HTERT RPE-1 (cell line): ENCODE data around the gene DPCD.

Experiments
- in situ Hi-C: fragments of 300-500 bp; cut with MboI; formaldehyde crosslinking; loops from 4 replicates; pipeline ENCODE4 v1.14.3; 2020; ENCODE audit warnings: low sequenced_read_pairs

The DPCD gene

DNA sequence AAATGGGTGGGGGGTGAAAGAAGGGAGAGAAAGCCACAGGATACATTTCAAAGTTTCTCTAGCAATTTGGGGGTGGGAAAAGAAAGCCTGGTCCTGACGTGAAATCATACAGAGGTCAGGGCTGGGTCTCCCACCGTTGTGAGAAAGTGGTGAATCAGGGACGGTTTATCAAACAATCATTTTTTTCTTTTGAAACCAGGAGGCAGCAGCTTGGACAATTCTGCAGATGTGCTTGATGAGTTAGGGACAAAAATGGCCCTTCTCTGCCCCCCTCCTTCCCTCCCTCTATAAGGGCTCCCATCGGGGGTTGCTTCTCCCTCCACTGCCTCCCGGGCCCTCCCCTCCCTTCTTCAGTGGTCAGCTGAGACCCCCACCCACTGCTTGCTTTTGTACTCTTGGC is 63.2 kb downstream of the DPCD start:
- in situ Hi-C loops: no loop called here

DNA sequence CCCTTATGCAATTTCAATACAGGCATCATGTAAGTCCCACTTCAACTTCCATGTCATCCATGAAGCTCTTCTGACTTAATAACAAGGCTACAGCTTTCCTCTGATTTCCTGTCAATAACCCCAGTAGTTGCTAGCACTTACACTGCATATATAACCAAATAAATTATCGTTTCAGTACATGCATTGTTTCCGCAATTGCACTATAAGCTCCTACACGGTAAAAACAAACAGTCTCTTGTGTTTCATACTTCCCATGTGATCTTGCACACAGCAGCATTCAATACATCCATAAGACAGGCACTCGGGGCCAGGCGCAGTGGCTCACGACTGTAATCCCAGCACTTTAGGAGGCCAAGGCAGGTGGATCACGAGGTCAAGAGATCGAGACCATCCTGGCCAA is 65.4 kb downstream of the DPCD start:
- in situ Hi-C loops: no loop called here

- in situ Hi-C loops: no loop called here
Observed at GRCh38 chr10:101655570-101655969, 67.4 kb downstream of the DPCD start.

- in situ Hi-C loops: no loop called here
Observed at GRCh38 chr10:101656890-101657289, 68.8 kb downstream of the DPCD start.

DNA sequence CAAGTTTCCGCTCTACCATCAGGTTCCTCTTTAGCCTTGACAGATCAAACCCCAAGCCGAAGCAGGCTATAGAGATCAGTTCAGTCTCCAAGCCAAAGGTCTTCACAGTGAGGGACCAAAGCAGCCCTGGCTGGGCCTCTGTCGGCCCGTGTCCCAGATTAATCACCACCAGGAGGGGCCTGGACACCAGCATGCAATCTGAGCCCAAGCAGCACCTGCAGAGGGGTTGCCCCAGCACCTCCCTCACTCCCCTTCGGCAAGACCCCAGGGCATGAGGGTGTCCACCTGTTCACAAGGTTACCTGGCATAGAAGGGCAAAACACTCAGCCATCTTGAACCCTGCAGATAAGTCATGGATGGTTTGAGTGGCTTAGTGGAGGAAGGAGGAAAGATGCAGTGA is 70.9 kb downstream of the DPCD start:
- in situ Hi-C loops: no loop called here
